ENCODE measurements around the gene SLC30A2. TPM values are rescaled to one million over a fixed set of nuclear protein-coding genes. Genes with fewer than 3 reads are reported as not detected.

The SLC30A2 gene
- total and polyA plus RNA-seq, 9 of the 15 experiments (the other 6 are each of a cell fraction or from before 2014, with no cell fraction given): 0.01 to 0.18 (median 0.06) TPM; not detected in 3

GRCh38 chr1:26035203-26035958, 10.5 kb downstream of the SLC30A2 start (continued):
- TF ChIP-seq ZBTB40 (IDR thresholded peaks at IDR 0.05) (peak; percentile 37; the same call in 1 of the 2 replicates), ZBTB40 (CRISPR knock-in tag; IDR thresholded peaks at IDR 0.05) (no peak), TEAD1 (CRISPR knock-in tag; IDR thresholded peaks at IDR 0.05) (0 out of 4 replicates have a peak, but pooled peaks of 1 of the 2 experiments have one; percentile 1), SIN3A (IDR thresholded peaks at IDR 0.05; ENCODE audit: borderline replicate concordance in 2 of 2, control insufficient read depth in 1 of 2, low read depth in 2 of 2, low read length in 2 of 2) (peak; percentile 26 to 47; a peak in 2 of 4 replicates), UBTF (IDR thresholded peaks at IDR 0.05; ENCODE audit: borderline replicate concordance in 1 of 2, low read depth in 2 of 2, low read length in 2 of 2) (peak in 1 of 2 experiments; percentile 19; a peak in 1 of 4 replicates), ELF1 (tag; IDR thresholded peaks at IDR 0.05) (no peak), ZNF224 (CRISPR knock-in tag; IDR thresholded peaks at IDR 0.05) (0 out of 2 replicates have a peak, but pooled peaks have one; percentile 18), ZNF699 (CRISPR knock-in tag; IDR thresholded peaks at IDR 0.05; ENCODE audit: insufficient replicate concordance) (no peak), MEF2A (IDR thresholded peaks at IDR 0.05; ENCODE audit: control insufficient read depth, low read depth, low read length) (no peak), TCF3 (CRISPR knock-in tag; IDR thresholded peaks at IDR 0.05) (peak; percentile 16; the same call in 1 of the 2 replicates), TAF1 (IDR thresholded peaks at IDR 0.05; ENCODE audit: control insufficient read depth, extremely low read depth, insufficient read depth, low read length, severe bottlenecking) (peak; percentile 78)
- TF ChIP-seq, protein P1, sequence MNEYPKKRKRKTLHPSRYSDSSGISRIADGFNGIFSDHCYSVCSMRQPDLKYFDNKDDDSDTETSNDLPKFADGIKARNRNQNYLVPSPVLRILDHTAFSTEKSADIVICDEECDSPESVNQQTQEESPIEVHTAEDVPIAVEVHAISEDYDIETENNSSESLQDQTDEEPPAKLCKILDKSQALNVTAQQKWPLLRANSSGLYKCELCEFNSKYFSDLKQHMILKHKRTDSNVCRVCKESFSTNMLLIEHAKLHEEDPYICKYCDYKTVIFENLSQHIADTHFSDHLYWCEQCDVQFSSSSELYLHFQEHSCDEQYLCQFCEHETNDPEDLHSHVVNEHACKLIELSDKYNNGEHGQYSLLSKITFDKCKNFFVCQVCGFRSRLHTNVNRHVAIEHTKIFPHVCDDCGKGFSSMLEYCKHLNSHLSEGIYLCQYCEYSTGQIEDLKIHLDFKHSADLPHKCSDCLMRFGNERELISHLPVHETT (CRISPR knock-in tag; conservative IDR thresholded peaks at IDR 0.05 in 1 of 2, IDR thresholded peaks at IDR 0.05 in 1 of 2): no peak
